HG02943 (cell line): Measurements from ENCODE around the gene MIF4GD.

ENCODE experiments used
- ATAC-seq: cut with Tn5 transposase; IDR thresholded peaks from one replicate; pipeline ENCODE4 v1.9.1; 2021; ENCODE audit warnings: mild to moderate bottlenecking, low read depth, moderate library complexity; ENCODE audit not compliant: unreplicated experiment

The MIF4GD gene

GRCh38 chr17:75238684-75239191 lies 32.3 kb downstream of the MIF4GD start:
- no peak for ATAC-seq

GRCh38 chr17:75238020-75238580 lies 32.9 kb downstream of the MIF4GD start:
- ATAC-seq: no peak

GRCh38 chr17:75237100-75238014 lies 33.7 kb downstream of the MIF4GD start:
- ATAC-seq: no peak

GRCh38 chr17:75232786-75233185 lies 38.2 kb downstream of the MIF4GD start:
- no peak for ATAC-seq

- no peak for ATAC-seq
Observed at GRCh38 chr17:75231741-75232464, 39.1 kb downstream of the MIF4GD start.

DNA sequence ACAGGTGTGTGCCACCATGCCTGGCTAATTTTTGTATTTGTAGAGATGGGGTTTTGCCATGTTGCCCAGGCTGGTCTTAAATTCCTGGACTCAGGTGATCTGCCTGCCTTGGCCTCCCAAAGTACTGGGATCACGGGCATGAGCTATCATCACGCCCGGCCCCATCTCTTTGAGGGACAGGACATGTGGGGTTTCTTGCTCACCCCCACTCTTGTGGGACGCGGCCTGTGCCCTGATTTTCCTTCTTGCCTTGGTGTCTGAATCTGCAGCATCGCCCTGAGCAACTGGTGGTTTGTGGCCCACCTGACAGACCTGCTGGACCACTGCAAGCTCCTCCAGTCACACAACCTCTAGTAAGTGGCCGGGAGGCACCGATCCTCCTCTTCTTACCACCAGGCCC lies 40.0 kb downstream of the MIF4GD start:
- no peak for ATAC-seq

GRCh38 chr17:75228847-75229246 lies 42.2 kb downstream of the MIF4GD start:
- ATAC-seq: no peak

GRCh38 chr17:75228305-75228704 lies 42.7 kb downstream of the MIF4GD start:
- ATAC-seq: no peak

- no peak for ATAC-seq
Observed at GRCh38 chr17:75227729-75228128, 43.3 kb downstream of the MIF4GD start.

DNA sequence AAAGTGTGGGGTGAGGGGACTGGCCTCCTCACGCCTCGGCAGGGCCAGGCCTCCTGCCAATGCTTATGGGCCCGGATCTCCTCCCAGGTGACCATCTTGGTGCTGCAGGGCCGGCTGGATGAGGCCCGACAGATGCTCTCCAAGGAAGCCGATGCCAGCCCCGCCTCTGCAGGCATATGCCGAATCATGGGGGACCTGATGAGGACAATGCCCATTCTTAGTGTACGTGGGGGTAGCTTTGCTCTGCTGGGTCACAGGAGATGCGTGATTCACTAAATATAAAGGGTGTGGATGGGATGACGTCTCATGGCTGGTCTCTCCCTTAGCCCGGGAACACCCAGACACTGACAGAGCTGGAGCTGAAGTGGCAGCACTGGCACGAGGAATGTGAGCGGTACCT lies 46.0 kb downstream of the MIF4GD start:
- ATAC-seq: no peak

DNA sequence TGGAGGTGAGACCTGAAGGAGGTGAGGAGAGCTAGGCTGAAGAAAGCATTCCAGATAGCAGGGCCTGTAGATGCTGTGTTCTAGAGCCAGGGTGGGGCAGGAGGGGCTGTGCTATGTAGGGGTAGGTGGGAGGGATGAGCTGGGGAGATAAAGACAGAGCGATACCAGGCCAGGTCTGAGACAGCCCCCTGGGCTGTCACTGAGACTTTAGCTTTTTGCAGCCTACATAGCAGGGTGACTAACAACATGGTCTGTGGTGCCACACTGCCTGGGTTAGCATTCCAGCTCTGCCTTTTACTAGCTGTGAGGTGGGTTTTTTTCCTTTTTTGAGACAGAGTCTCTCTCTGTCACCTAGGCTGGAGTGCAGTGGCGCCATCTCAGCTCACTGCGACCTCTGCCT lies 51.2 kb downstream of the MIF4GD start:
- no peak for ATAC-seq

DNA sequence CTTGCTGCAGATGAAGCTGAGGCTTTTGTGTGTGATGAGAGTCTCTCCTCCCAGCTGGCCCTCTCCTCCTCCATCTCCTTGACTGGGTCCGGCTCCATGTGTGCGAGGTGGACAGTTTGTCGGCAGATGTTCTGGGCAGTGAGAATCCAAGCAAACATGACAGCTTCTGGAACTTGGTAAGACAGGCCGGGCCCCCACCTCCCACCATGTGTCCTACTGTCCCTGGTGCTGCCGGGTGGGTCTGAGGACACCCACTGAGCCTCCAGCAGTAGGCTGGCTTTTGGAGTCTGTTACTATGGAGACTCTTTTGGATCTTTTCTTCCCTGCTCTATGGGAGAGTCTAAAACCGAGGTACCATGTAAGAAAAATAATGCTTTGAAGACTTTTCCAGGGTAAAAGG lies 52.9 kb downstream of the MIF4GD start:
- no peak for ATAC-seq
